Activated naive CD8-positive, alpha-beta T cell (primary cell): Measurements from ENCODE around the gene ACVR1.

Experiments
- H3K27ac Mint-ChIP-seq: one replicate; pipeline ENCODE4 v1.8.0; 2021; ENCODE audit warnings: mixed read lengths
- H3K27me3 Mint-ChIP-seq: one replicate; pipeline ENCODE4 v1.8.0; 2021; ENCODE audit warnings: mixed read lengths
- H3K36me3 Mint-ChIP-seq: one replicate; pipeline ENCODE4 v1.8.0; 2021; ENCODE audit warnings: mixed read lengths
- H3K4me1 Mint-ChIP-seq: one replicate; pipeline ENCODE4 v1.8.0; 2021; ENCODE audit warnings: low read depth, mixed read lengths
- H3K4me3 Mint-ChIP-seq: one replicate; pipeline ENCODE4 v1.8.0; 2021; ENCODE audit warnings: mild to moderate bottlenecking, mixed read lengths
- H3K9me3 Mint-ChIP-seq: one replicate; pipeline ENCODE4 v1.8.0; 2021; ENCODE audit warnings: low read depth, mixed read lengths

ACVR1 gene

DNA sequence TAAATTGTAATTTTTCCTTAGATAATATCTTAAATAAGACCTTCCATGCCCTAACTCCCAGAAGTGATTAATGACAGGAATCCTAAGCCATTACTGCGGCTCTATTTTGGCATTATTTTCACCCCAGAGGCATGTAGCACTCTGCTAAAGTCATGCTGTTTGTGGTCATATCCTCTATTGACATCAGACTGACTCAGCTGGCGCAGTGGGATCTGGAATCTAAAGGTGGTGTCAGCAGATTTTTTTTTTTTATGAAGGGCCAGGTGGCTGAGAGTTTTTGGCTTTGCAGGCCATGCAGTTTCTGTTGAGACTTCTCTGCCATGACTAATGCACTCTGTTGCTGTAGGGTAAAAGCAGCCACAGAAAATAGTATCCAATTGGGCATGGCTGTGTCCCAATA lies 183.4 kb downstream of the ACVR1 start:
- peaks cover 5% of the 10 kb centered on the region for H3K9me3 Mint-ChIP-seq
- peaks cover 2% of the 10 kb centered on the region for H3K36me3 Mint-ChIP-seq
- no peaks in the 10 kb centered on the region for H3K4me1 Mint-ChIP-seq
- no peaks in the 10 kb centered on the region for H3K27me3 Mint-ChIP-seq
- no peak overlapping the region for H3K4me3 Mint-ChIP-seq
- H3K27ac Mint-ChIP-seq: no peak overlapping the region

DNA sequence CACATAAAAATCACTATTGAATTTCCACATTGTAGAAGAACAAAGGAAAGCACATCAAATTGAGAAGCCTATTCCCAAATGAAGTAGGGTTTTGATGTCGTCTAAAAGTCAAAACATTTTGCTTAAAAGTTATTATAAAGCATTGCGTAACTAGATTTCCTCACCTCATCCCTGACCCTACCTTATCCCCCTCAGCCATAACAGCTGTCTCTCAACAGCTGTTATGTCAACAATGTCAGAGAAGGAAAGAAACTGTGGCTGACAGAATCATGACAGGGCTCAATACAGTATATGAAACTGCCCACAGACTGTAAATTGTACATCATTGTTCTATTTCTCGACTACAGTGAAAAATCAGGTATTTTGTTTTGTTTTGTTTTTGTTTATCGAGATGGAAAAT lies 184.4 kb downstream of the ACVR1 start:
- H3K27me3 Mint-ChIP-seq: no peaks in the 10 kb centered on the region
- no peaks in the 10 kb centered on the region for H3K4me1 Mint-ChIP-seq
- no peak overlapping the region for H3K4me3 Mint-ChIP-seq
- peaks cover 2% of the 10 kb centered on the region for H3K36me3 Mint-ChIP-seq
- no peak overlapping the region for H3K27ac Mint-ChIP-seq
- H3K9me3 Mint-ChIP-seq: peaks cover 5% of the 10 kb centered on the region

DNA sequence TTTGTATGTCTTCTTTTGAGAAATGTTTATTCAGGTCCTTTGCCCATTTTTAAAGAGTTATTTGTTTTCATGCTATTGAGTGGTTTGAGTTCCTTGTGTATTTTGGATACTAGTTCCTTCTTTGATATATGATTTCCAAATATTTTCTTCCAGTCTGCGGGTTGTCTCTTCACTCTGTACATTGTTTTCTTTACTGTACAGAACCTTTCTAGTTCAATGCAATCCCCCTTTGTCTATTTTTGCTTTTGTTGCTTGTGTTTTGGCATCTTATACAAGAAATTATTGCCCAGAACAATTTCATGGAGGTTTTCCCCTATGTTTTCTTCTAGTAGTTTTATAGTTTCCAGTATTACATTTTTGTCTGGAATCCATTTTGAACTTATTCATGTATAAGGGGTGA lies 185.0 kb downstream of the ACVR1 start:
- Mint-ChIP-seq H3K27ac (no peak overlapping the region), H3K36me3 (peaks cover 2% of the 10 kb centered on the region), H3K4me1 (no peaks in the 10 kb centered on the region), H3K4me3 (no peak overlapping the region), H3K9me3 (peaks cover 5% of the 10 kb centered on the region), H3K27me3 (no peaks in the 10 kb centered on the region)
